ENCODE results near the gene USP15. TPM values are rescaled to one million over a fixed set of nuclear protein-coding genes. Genes with fewer than 3 reads are reported as not detected.

Gene USP15
- total and polyA plus RNA-seq, 2 of the 8 experiments (the other 6 are each of a cell fraction or from before 2014, with no cell fraction given) = 12.7 to 38.6 TPM

- Histone ChIP-seq H3K56ac (replicated peaks; ENCODE audit: insufficient read length, low read depth, low read length) (no peak overlapping the region), H3K9ac (replicated peaks in 1 of 4; ENCODE audit: extremely low read depth in 1 of 4, low read depth in 3 of 4, low read length in 3 of 4) (no peak overlapping the region), H2BK20ac (ENCODE audit: low read length) (no peak overlapping the region), H4K5ac (ENCODE audit: insufficient read length, low read depth, low read length) (no peak overlapping the region), H4K8ac (ENCODE audit: extremely low read depth, insufficient read depth, low read length) (no peak overlapping the region), H3K23ac (ENCODE audit: insufficient read length) (no peak overlapping the region), H3K4me1 (replicated peaks in 1 of 4; ENCODE audit: control insufficient read depth in 3 of 4, insufficient read depth in 4 of 4, low read length in 3 of 4) (no peaks in the 10 kb centered on the region), H2BK120ac (replicated peaks; ENCODE audit: low read depth, low read length) (no peak overlapping the region), H3K27me3 (replicated peaks in 1 of 4; ENCODE audit: control insufficient read depth in 3 of 4, extremely low read depth in 1 of 4, insufficient read depth in 3 of 4, low read length in 3 of 4) (no peaks in the 10 kb centered on the region), H2AK5ac (ENCODE audit: low read depth, low read length) (no peak overlapping the region), H3K18ac (ENCODE audit: extremely low read depth, low read length) (no peak overlapping the region), H2AFZ (ENCODE audit: low read length) (no peak overlapping the region), H3K79me1 (ENCODE audit: low read depth, low read length) (no peaks in the 10 kb centered on the region), H3K23me2 (ENCODE audit: low read depth, low read length) (no peaks in the 10 kb centered on the region), H3K79me2 (ENCODE audit: control insufficient read depth in 1 of 2, insufficient read depth in 2 of 2, low read length in 2 of 2) (no peaks in the 10 kb centered on the region), H3K14ac (ENCODE audit: insufficient read length) (no peak overlapping the region), H2BK15ac (ENCODE audit: low read length) (no peak overlapping the region), H4K20me1 (replicated peaks in 1 of 2; ENCODE audit: control insufficient read depth in 1 of 2, insufficient read depth in 2 of 2, low read length in 2 of 2) (peaks cover 1% of the 10 kb centered on the region in 2 experiments), H3K27ac (ENCODE audit: low read depth, low read length) (no peak overlapping the region), H2BK5ac (ENCODE audit: low read depth, low read length) (no peak overlapping the region), H3K9me3 (ENCODE audit: insufficient read depth in 2 of 2, low read depth in 1 of 2, low read length in 1 of 2) (no peaks in the 10 kb centered on the region), H3K4me2 (ENCODE audit: insufficient read depth in 1 of 2, low read depth in 2 of 2, low read length in 2 of 2) (no peak overlapping the region), H3K36me3 (ENCODE audit: control insufficient read depth in 2 of 4, insufficient read depth in 4 of 4, low read length in 3 of 4) (no peaks in the 10 kb centered on the region), H3K4ac (replicated peaks; ENCODE audit: insufficient read length, low read depth, low read length) (no peak overlapping the region), H3K4me3 (ENCODE audit: extremely low read depth in 1 of 4, insufficient read depth in 2 of 4, low read depth in 3 of 4, low read length in 4 of 4) (no peak overlapping the region), H2BK12ac (ENCODE audit: low read depth, low read length) (no peak overlapping the region), H4K91ac (replicated peaks; ENCODE audit: insufficient read length, low read length) (no peak overlapping the region)
- no peak for FAIRE-seq
- ChIA-PET CTCF (ENCODE audit: partially characterized antibody) (interaction anchor here (0.6 kb wide), 1 partner anchor 60 kb away, joined by 3 read pairs; no protein-coding TSS in a partner anchor), POLR2A (ENCODE audit: partially characterized antibody) (no interaction called here)
- WGBS, 2 experiments (ENCODE audit: extremely low coverage in 1 of 2, insufficient coverage in 1 of 2, insufficient read length in 1 of 2, insufficient replicate concordance in 2 of 2, low coverage in 1 of 2, low lambda C conversion rate in 2 of 2, missing lambda C conversion rate in 1 of 2) = 86% methylated on average over 1 of the region's 1 CpG; no CpG with 5 or more reads in 1 of the 2 experiments
- no peak for DNase-seq (ENCODE audit: low read depth in 1 of 2, low spot score in 2 of 2)
- TF ChIP-seq HDAC6 (IDR thresholded peaks at IDR 0.05; ENCODE audit: low read depth, low read length) (no peak), POLR2A (IDR thresholded peaks at IDR 0.05; ENCODE audit: control extremely low read depth in 1 of 2, low read depth in 2 of 2, low read length in 2 of 2) (no peak), RFX5 (IDR thresholded peaks at IDR 0.05; ENCODE audit: borderline replicate concordance, low read depth, low read length) (no peak), JUND (IDR thresholded peaks at IDR 0.05; ENCODE audit: low read length) (no peak)
Observed at GRCh38 chr12:62328296-62328921, 68.2 kb downstream of the USP15 start.

Data from H1 (cell line).